Mesodermal cell (in vitro differentiated cells): ENCODE measurements around the gene CASZ1.

ENCODE experiments used
- H3K27ac ChIP-seq: 2 replicates; pipeline ENCODE4 v1.7.0; 2013; ENCODE audit warnings: mild to moderate bottlenecking, low read depth, low read length, moderate library complexity; ENCODE audit not compliant: severe bottlenecking
- H3K36me3 ChIP-seq: 2 replicates; pipeline ENCODE4 v1.7.1; 2013; ENCODE audit warnings: mild to moderate bottlenecking, low read length, moderate library complexity; ENCODE audit not compliant: control insufficient read depth, insufficient read depth
- H3K4me1 ChIP-seq: one replicate; pipeline ENCODE4 v1.7.1; 2013; ENCODE audit warnings: mild to moderate bottlenecking, low read length; ENCODE audit not compliant: insufficient read depth, control insufficient read depth, poor library complexity, severe bottlenecking
- H3K4me3 ChIP-seq: 2 replicates; pipeline ENCODE4 v1.7.0; 2013; ENCODE audit warnings: low read length, control low read depth, mild to moderate bottlenecking; ENCODE audit not compliant: insufficient read depth, poor library complexity, severe bottlenecking; ENCODE audit errors: extremely low read depth
- H3K9me3 ChIP-seq: 2 replicates; pipeline ENCODE4 v1.7.1; 2013; ENCODE audit warnings: mild to moderate bottlenecking, low read length, moderate library complexity; ENCODE audit not compliant: control insufficient read depth
- WGBS, 2 experiments: methylation state at CpG; one replicate each; pipeline ENCODE4 v1.1.5; 2013; ENCODE audit warnings: missing lambda C conversion rate in 2 of 2; ENCODE audit not compliant: insufficient coverage in 2 of 2; 5-methylcytosine and 5-hydroxymethylcytosine counted together

CASZ1 gene

DNA sequence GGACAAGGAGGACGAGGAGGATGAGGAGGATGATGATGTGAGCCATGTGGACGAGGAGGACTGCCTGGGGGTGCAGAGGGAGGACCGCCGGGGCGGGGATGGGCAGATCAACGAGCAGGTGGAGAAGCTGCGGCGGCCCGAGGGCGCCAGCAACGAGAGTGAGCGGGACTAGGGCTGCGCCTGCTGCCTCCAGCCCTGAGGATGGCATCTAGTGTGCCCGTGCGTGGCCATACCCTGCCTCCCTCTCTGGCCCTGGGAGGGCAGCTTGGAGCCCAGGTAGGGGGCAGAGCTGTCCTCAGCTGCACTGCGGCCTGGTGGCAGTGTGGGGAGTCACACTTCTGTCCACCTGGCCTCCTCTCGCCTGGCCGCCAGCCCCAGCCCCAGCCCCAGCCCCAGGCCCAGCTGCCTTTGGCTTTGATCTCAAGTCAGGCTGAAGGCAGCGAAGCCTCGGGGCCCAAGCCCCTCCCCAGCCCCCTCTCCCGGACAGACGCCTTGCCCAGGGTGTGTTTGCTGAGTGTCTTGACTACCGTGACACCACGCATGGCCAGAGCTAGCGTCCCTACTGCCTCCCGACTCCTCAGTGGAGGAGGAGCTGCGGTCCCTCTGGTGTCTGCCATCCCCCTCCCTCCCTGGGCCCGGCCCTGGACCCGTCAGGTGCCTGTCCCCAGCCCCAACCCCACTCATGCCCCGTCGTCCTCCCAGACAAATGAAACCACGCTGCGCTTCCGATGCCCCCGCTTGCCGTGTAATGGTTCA is 166.5 kb downstream of the CASZ1 start:
- Histone ChIP-seq H3K36me3 (peaks cover 17% of the 10 kb centered on the region), H3K27ac (no peak overlapping the region), H3K4me3 (no peak overlapping the region), H3K9me3 (no peaks in the 10 kb centered on the region), H3K4me1 (peaks cover 3% of the 10 kb centered on the region)
- 88 to 92% methylated on average over 25 to 34 of the region's 36 CpGs for WGBS, 2 experiments

DNA sequence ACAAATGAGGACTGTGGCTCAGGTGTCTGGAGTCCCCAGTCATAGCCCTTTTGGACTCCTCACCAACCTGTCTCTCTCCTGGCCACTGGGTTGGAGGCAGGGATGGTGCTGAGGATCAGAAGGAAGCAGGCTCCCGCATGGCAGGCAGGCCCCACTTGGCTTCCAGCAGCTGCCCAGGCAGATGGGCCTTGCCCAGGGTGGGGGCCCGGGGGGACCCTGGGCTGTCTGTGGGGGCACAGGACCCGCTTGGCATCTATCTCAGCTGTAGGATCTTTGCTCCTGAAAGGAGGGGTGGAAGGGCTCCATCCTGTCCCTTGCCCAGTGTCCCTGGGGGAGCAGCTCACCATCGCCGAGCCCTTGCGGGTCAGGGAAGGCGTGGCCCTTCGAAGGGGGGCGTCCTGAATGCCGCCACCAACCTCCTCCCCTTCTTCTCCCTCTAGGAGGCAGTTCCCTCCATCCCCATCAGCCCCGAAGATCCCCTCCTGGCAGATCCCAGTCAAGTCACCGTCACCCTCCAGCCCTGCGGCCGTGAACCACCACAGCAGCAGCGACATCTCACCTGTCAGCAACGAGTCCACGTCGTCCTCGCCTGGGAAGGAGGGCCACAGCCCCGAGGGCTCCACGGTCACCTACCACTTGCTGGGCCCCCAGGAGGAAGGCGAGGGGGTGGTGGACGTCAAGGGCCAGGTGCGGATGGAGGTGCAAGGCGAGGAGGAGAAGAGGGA is 167.2 kb downstream of the CASZ1 start:
- Histone ChIP-seq H3K9me3 (no peaks in the 10 kb centered on the region), H3K36me3 (peaks cover 22% of the 10 kb centered on the region), H3K4me3 (no peak overlapping the region), H3K4me1 (peaks cover 3% of the 10 kb centered on the region), H3K27ac (no peak overlapping the region)
- WGBS, 2 experiments: 91 to 95% methylated on average over 11 to 24 of the region's 25 CpGs

DNA sequence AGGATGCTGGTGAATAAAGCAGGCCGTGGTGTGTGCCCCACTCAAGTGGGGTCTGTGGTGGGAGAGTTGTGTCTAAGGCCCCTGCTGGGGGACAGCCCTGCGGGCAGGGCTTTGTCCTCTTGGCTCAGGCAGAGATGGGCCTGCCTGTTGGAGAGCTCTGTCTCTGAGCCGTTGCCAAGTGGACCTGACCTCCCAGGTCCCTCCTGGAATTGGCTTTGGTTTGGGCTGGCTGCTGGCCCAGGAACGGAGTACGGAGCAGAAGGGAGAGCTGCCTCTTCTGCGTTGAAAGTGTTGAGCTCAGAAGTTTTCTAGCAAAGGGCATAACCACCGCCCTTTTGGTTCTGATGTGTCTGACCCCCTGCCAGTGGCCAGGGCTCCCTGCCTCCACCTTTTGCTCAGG is 167.8 kb downstream of the CASZ1 start:
- 93 to 96% methylated on average over 7 of the region's 7 CpGs for WGBS, 2 experiments
- H3K4me1 ChIP-seq: peaks cover 3% of the 10 kb centered on the region
- H3K36me3 ChIP-seq: peaks cover 26% of the 10 kb centered on the region
- H3K4me3 ChIP-seq: no peak overlapping the region
- H3K27ac ChIP-seq: no peak overlapping the region
- H3K9me3 ChIP-seq: no peaks in the 10 kb centered on the region

DNA sequence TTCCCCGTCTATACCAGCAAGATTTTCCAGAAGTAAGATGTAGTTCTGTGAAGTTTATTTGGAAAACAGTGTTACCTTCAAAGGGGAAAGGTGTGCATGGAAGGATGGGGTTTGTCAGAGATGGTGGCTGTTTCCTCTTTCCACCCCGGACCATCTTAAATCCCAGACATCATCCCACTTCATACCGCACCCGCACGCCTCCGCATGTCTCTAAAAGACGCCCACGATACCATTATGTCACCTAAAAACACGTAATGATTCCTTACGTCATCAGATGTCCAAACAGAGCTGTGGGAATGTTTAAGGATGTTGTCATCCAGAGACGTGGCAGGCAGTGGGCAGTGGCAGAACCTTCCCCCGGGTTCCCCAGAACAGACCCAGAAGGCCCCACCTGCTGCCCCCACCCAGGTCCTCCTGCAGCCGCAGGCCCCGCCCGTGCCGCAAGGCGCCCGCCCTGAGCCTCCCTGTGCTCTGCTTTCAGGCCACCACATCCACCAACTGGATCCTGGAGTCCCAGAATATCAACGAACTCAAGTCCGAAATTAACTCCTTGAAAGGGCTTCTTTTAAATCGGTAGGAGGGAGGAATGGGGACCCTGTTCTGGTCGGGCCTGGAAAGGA is 169.5 kb downstream of the CASZ1 start:
- Histone ChIP-seq H3K4me3 (no peak overlapping the region), H3K4me1 (no peaks in the 10 kb centered on the region), H3K27ac (no peak overlapping the region), H3K9me3 (no peaks in the 10 kb centered on the region), H3K36me3 (peaks cover 32% of the 10 kb centered on the region)
- 94 to 96% methylated on average over 10 to 16 of the region's 22 CpGs for WGBS, 2 experiments

DNA sequence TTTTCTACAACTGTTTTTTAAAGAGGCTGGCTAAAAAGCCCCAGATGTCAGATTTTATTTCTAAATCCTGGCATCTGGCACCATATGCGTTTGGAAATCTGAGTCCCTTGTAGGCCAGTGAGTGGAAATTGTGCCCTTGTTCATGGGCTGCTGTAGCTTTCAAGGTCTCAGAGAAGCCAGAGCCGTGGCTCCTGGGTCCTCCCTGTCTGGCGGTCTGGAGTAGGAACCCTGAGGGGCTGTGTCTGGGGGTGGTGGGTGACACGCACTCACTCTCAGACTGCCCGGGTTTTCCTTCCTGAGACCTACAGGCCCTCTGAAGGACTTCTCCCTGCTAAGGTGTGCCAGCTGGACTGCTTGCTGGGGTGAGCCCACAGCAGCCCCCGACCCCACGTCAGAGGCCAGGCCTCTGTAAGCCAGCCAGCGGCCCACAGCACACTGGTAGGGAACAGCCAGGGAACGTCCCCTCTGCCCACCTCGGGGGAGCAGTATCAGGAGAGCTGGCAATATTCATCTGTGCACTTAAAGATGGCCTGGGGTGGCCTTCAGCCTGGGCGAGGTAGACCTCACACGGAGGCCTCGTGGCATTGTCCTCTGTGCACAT is 170.2 kb downstream of the CASZ1 start:
- H3K4me1 ChIP-seq: no peaks in the 10 kb centered on the region
- H3K9me3 ChIP-seq: no peaks in the 10 kb centered on the region
- WGBS, 2 experiments: 93 to 98% methylated on average over 9 to 12 of the region's 13 CpGs
- H3K27ac ChIP-seq: no peak overlapping the region
- no peak overlapping the region for H3K4me3 ChIP-seq
- H3K36me3 ChIP-seq: peaks cover 29% of the 10 kb centered on the region

DNA sequence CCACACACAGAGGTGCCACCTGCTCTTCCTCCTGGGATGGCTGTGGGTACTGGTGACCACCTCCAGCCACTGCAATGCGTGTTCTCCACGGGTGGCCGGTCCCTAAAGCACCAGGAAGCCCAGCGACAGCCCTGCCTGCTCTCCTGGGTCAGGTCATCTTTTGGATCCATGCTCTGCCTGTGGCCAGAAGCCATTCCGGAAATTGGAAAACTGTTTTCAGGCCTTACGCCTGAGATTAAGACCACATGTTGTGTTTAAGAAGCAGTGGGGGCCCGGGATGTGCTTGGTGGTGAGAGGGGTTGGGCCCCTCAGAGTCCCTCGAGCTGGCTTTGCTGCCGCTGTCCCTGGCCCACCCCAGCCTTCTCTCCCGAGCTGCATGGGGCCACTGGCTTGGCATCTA is 170.9 kb downstream of the CASZ1 start:
- Histone ChIP-seq H3K27ac (no peak overlapping the region), H3K4me3 (no peak overlapping the region), H3K36me3 (peaks cover 27% of the 10 kb centered on the region), H3K4me1 (no peaks in the 10 kb centered on the region), H3K9me3 (no peaks in the 10 kb centered on the region)
- WGBS, 2 experiments: 95 to 98% methylated on average over 8 to 9 of the region's 10 CpGs

DNA sequence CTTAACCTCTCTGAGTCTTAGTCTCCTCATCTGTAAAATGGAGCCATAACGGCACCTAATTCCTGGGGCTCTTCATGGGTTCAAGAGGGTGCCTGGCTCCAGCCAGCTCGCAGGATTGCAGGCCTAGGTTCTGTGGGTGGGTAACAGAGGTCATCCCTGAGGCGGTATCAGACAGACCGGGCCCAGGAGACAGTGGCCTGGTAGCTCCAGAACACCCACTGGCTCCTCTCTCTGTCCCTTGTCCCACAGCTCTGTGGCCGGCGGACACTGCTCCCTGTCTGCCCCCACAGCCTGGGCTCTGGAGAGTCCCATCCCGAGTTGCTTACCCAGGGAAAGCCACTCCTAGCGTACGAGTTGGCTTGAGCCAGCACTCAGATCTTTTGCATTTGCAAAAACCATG is 171.4 kb downstream of the CASZ1 start:
- WGBS, 2 experiments: 91 to 92% methylated on average over 7 to 8 of the region's 9 CpGs

DNA sequence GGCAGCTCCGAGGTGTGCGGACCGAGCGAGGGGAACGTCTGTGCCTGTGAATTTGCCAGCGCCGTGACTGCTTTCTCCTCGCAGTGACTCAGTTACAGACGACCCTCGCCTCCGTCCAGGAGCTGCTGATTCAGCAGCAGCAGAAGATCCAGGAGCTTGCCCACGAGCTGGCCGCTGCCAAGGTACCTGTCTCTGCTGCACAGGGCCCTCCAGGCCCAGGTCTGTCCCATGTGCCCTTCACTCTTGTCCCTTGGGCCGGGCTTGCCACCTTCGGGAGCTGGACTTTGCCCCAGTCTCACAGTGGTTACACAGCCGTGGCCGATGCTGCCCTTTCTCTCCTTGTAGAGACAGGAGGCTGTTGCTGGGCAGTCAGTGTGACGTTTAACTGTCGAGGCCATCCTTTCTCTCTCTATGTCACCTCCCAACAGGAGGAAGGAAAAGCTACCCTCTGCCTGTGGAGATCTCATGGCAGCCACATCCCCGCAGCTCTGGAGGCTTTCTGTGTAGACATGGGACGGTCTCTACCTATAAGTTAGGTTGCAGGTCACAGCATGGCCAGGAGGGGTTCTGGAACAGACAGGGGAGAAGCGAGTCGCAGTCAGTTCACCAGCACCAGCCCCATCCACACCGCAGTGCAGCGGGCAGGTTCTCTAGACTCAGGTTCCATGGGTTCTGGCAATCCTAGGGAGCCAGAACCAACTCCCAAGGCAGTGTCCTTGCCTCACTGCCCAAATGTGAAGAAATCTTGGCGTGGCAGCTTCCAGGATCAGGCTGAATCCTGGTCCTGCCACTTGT is 172.0 kb downstream of the CASZ1 start:
- H3K27ac ChIP-seq: no peak overlapping the region
- H3K4me3 ChIP-seq: no peak overlapping the region
- H3K36me3 ChIP-seq: peaks cover 24% of the 10 kb centered on the region
- WGBS, 2 experiments: 95 to 96% methylated on average over 22 to 25 of the region's 26 CpGs
- no peaks in the 10 kb centered on the region for H3K4me1 ChIP-seq
- no peaks in the 10 kb centered on the region for H3K9me3 ChIP-seq

More for the DNA sequence above, 171.4 kb downstream of the CASZ1 start:
- Histone ChIP-seq H3K4me3 (no peak overlapping the region), H3K9me3 (no peaks in the 10 kb centered on the region), H3K36me3 (peaks cover 27% of the 10 kb centered on the region), H3K27ac (no peak overlapping the region), H3K4me1 (no peaks in the 10 kb centered on the region)

DNA sequence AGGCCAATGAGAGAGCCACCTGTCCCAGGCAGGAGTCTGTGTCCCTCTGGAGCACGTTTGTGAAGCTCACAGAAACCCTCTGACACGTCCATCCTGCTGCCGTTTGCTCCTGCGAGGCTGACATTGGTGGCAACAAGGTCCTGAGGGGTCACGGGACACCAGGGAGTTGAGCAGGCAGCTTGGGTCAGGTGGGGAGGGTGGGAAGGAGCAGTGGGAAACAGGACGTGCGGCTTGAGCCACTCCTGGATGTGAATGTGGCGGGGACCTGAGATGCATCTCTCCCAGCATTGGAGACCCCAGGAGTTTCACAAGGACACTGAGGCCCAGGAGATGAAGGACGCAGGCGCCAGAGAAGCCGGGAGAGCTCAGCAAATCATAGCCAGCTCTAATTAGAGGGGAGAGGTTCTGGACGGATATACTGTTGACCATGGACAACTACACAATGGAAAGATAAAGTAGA is 172.7 kb downstream of the CASZ1 start:
- no peaks in the 10 kb centered on the region for H3K9me3 ChIP-seq
- WGBS, 2 experiments: 94 to 98% methylated on average over 6 to 12 of the region's 12 CpGs
- no peak overlapping the region for H3K4me3 ChIP-seq
- H3K36me3 ChIP-seq: peaks cover 20% of the 10 kb centered on the region
- no peaks in the 10 kb centered on the region for H3K4me1 ChIP-seq
- H3K27ac ChIP-seq: no peak overlapping the region
